Tibial nerve (tissue), 3 donors: ENCODE results near the gene PRKAG3.

Experiments used
- POLR2A ChIP-seq, 2 donors: fragments of 450-650 bp; IDR thresholded peaks; one replicate each; pipeline ENCODE4 v1.6.1; 2017; ENCODE audit warnings: antibody characterized with exemption in 2 of 2, mild to moderate bottlenecking in 2 of 2, moderate library complexity in 2 of 2
- TF ChIP-seq, protein P1 (sequence below), 5 experiments: fragments of 200-600 bp in 3 of 5; fragments of 450-650 bp in 2 of 5; sonication (generic) in 3 of 5; IDR thresholded peaks; one replicate each; pipeline ENCODE4 v1.5.1; 2016 to 2019; ENCODE audit warnings: antibody characterized with exemption in 5 of 5, mild to moderate bottlenecking in 3 of 5, moderate library complexity in 2 of 5

DNA sequence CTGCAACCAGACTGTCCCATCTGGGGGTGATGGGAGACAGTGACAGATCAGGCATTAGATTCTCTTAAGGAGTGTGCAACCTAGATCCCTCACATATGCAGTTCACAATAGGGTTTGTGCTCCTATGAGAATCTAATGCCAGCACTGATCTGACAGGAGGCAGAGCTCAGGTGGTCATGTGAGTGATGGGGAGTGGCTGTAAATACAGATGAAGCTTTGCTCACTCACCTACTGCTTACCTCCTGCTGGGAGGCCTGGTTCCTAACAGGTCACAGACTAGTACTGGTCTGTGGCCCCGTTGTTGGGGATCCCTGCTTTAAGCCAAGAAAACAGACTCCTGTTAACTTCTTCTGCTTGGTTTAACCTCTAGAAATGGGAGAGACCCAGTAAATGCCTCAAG lies 46.5 kb downstream of the PRKAG3 start:
- TF ChIP-seq POLR2A (IDR thresholded peaks at IDR 0.05), result no peak
- TF ChIP-seq, protein P1, sequence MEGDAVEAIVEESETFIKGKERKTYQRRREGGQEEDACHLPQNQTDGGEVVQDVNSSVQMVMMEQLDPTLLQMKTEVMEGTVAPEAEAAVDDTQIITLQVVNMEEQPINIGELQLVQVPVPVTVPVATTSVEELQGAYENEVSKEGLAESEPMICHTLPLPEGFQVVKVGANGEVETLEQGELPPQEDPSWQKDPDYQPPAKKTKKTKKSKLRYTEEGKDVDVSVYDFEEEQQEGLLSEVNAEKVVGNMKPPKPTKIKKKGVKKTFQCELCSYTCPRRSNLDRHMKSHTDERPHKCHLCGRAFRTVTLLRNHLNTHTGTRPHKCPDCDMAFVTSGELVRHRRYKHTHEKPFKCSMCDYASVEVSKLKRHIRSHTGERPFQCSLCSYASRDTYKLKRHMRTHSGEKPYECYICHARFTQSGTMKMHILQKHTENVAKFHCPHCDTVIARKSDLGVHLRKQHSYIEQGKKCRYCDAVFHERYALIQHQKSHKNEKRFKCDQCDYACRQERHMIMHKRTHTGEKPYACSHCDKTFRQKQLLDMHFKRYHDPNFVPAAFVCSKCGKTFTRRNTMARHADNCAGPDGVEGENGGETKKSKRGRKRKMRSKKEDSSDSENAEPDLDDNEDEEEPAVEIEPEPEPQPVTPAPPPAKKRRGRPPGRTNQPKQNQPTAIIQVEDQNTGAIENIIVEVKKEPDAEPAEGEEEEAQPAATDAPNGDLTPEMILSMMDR (IDR thresholded peaks at IDR 0.05), result no peak
